ENCODE data around the gene FGF14. TPM values are rescaled to one million over a fixed set of nuclear protein-coding genes. Genes with fewer than 3 reads are reported as not detected.

FGF14 gene
- total RNA-seq, 1 experiment from 2014 or later, result 0.22 TPM

- H2BK5ac ChIP-seq (ENCODE audit: insufficient read length, low read length), result no peak overlapping the region
- no peak overlapping the region for H3K23ac ChIP-seq (ENCODE audit: insufficient read length, low read depth, low read length)
- H3K36me3 Mint-ChIP-seq (ENCODE audit: insufficient read depth in 1 of 3, low read depth in 3 of 3), result no peaks in the 10 kb centered on the region
- no peaks in the 10 kb centered on the region for H4K20me1 ChIP-seq (ENCODE audit: control insufficient read depth, insufficient read depth, insufficient read length)
- H3K27ac Mint-ChIP-seq, result no peak overlapping the region
- H3K4ac ChIP-seq (ENCODE audit: low read depth, low read length), result no peak overlapping the region
- no peaks in the 10 kb centered on the region; the same call in 1 of the 2 replicates for H3K27me3 Mint-ChIP-seq (ENCODE audit: low read depth)
- H2AK5ac ChIP-seq (ENCODE audit: insufficient read length, low read length), result no peak overlapping the region
- H3K18ac ChIP-seq (ENCODE audit: insufficient read length, low read depth, low read length), result no peak overlapping the region
- no peak overlapping the region for H2BK20ac ChIP-seq (ENCODE audit: low read depth, low read length, poor library complexity, severe bottlenecking)
- no peaks in the 10 kb centered on the region for H3K79me1 ChIP-seq (ENCODE audit: insufficient read depth, low read depth, low read length, poor library complexity, severe bottlenecking)
- no peak overlapping the region for H4K5ac ChIP-seq (ENCODE audit: insufficient read length, low read depth, low read length)
- no peaks in the 10 kb centered on the region for H3K23me2 ChIP-seq (ENCODE audit: insufficient read length, low read depth, low read length, poor library complexity, severe bottlenecking)
- H3K9ac ChIP-seq (ENCODE audit: extremely low read depth, insufficient read length, low read length), result no peak overlapping the region
- H3K14ac ChIP-seq (ENCODE audit: insufficient read depth, low read length), result no peak overlapping the region
- no peak overlapping the region for H2AFZ ChIP-seq (ENCODE audit: low read length)
- no peak overlapping the region for H2BK120ac ChIP-seq (ENCODE audit: low read depth, low read length, poor library complexity, severe bottlenecking)
- DNase-seq, result no peak
- no peak overlapping the region for H4K91ac ChIP-seq (ENCODE audit: insufficient read length, low read depth, low read length)
- H3K4me1 Mint-ChIP-seq, result peaks cover 3 to 5% of the 10 kb centered on the region in 2 experiments; a peak in 2 of 4 replicates
- no peak overlapping the region for H3K56ac ChIP-seq (ENCODE audit: insufficient read length, low read depth, low read length)
- H2BK12ac ChIP-seq (ENCODE audit: insufficient read length, low read depth, low read length), result no peak overlapping the region
- H3K9me3 ChIP-seq (ENCODE audit: control insufficient read depth, low read depth, low read length), result no peaks in the 10 kb centered on the region
- no peak overlapping the region for H2BK15ac ChIP-seq (ENCODE audit: low read depth, low read length)
- no peaks in the 10 kb centered on the region for H3K9me3 Mint-ChIP-seq
- no peaks in the 10 kb centered on the region for H3K27me3 ChIP-seq (ENCODE audit: insufficient read depth, low read length)
- H3K79me2 ChIP-seq (ENCODE audit: insufficient read depth, low read length), result no peaks in the 10 kb centered on the region
- H4K8ac ChIP-seq (replicated peaks; ENCODE audit: insufficient read length, low read depth, low read length), result no peak overlapping the region
- no peak overlapping the region for H3K4me2 ChIP-seq (ENCODE audit: insufficient read depth, insufficient read length, low read length)
- H3K4me1 ChIP-seq (ENCODE audit: insufficient read depth, low read length), result no peaks in the 10 kb centered on the region
- H3K4me3 Mint-ChIP-seq, result no peak overlapping the region
- H3K27ac ChIP-seq (ENCODE audit: insufficient read length, low read depth, low read length), result no peak overlapping the region
- no peak overlapping the region for H3T11ph ChIP-seq (ENCODE audit: low read length)
- TF ChIP-seq, protein P1, sequence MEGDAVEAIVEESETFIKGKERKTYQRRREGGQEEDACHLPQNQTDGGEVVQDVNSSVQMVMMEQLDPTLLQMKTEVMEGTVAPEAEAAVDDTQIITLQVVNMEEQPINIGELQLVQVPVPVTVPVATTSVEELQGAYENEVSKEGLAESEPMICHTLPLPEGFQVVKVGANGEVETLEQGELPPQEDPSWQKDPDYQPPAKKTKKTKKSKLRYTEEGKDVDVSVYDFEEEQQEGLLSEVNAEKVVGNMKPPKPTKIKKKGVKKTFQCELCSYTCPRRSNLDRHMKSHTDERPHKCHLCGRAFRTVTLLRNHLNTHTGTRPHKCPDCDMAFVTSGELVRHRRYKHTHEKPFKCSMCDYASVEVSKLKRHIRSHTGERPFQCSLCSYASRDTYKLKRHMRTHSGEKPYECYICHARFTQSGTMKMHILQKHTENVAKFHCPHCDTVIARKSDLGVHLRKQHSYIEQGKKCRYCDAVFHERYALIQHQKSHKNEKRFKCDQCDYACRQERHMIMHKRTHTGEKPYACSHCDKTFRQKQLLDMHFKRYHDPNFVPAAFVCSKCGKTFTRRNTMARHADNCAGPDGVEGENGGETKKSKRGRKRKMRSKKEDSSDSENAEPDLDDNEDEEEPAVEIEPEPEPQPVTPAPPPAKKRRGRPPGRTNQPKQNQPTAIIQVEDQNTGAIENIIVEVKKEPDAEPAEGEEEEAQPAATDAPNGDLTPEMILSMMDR (conservative IDR thresholded peaks at IDR 0.05), result no peak
Measured at GRCh38 chr13:102035969-102036368, 365.9 kb downstream of the FGF14 start.

Measured in H9 (cell line).